H1 (cell line): ENCODE measurements around the gene PGM2. TPM values are rescaled to one million over a fixed set of nuclear protein-coding genes. Genes with fewer than 3 reads are reported as not detected.
A peak's percentile ranks its signal among the peaks of the same experiment; 100 is the strongest.

Experiments used
- BRCA1 ChIP-seq: IDR thresholded peaks from 2 replicates; pipeline ENCODE4 v1.6.1; 2012; ENCODE audit warnings: low read depth, low read length, improper control_type of control experiment
- CBX8 ChIP-seq: fragments of 300-800, 300-1000 bp; sonication (generic); IDR thresholded peaks from 2 replicates; pipeline ENCODE4 v1.7.1; 2016; ENCODE audit warnings: low read depth, low read length, borderline replicate concordance
- KDM4A ChIP-seq: IDR thresholded peaks from one replicate; pipeline ENCODE4 v1.7.1; 2012; ENCODE audit warnings: low read depth, mild to moderate bottlenecking, moderate library complexity, low read length, inconsistent platforms; ENCODE audit not compliant: severe bottlenecking
- NRF1 ChIP-seq: IDR thresholded peaks from 2 replicates; pipeline ENCODE4 v1.6.1; 2011; ENCODE audit warnings: mild to moderate bottlenecking, low read depth, low read length, improper control_type of control experiment
- POLR2AphosphoS5 ChIP-seq: IDR thresholded peaks from 2 replicates; pipeline ENCODE4 v1.6.1; 2011; ENCODE audit warnings: low read depth, low read length
- RAD21 ChIP-seq, 2 experiments: IDR thresholded peaks in 1 of 2; conservative IDR thresholded peaks in 1 of 2; 2 replicates each; pipeline ENCODE4 v1.6.1; 2011; ENCODE audit warnings: low read depth in 2 of 2, low read length in 2 of 2, improper control_type of control experiment in 1 of 2, inconsistent platforms in 1 of 2, mild to moderate bottlenecking in 1 of 2, moderate library complexity in 1 of 2
- RFX5 ChIP-seq: IDR thresholded peaks from 2 replicates; pipeline ENCODE4 v1.6.1; 2011; ENCODE audit warnings: low read depth, low read length, improper control_type of control experiment, borderline replicate concordance
- RXRA ChIP-seq: IDR thresholded peaks from 2 replicates; pipeline ENCODE4 v1.6.1; 2011; ENCODE audit warnings: low read depth, mild to moderate bottlenecking, low read length, moderate library complexity; ENCODE audit not compliant: insufficient read depth
- SAP30 ChIP-seq: fragments of 300-600 bp; sonication (generic); IDR thresholded peaks from 2 replicates; pipeline ENCODE4 v1.7.1; 2012; ENCODE audit warnings: low read length, moderate library complexity, mild to moderate bottlenecking, inconsistent platforms; ENCODE audit not compliant: insufficient read depth, insufficient replicate concordance
- SIN3A ChIP-seq, 2 experiments: IDR thresholded peaks in 1 of 2; conservative IDR thresholded peaks in 1 of 2; 2 replicates each; pipeline ENCODE4 v1.6.1; 2011 to 2012; ENCODE audit warnings: low read length in 2 of 2, improper control_type of control experiment in 1 of 2, low read depth in 1 of 2, mild to moderate bottlenecking in 1 of 2
- SIX5 ChIP-seq: IDR thresholded peaks from 2 replicates; pipeline ENCODE4 v1.6.1; 2011; ENCODE audit warnings: mild to moderate bottlenecking, low read depth, low read length
- SP1 ChIP-seq: IDR thresholded peaks from 2 replicates; pipeline ENCODE4 v1.6.1; 2011; ENCODE audit warnings: low read depth, low read length
- SP2 ChIP-seq: IDR thresholded peaks from 2 replicates; pipeline ENCODE4 v1.6.1; 2012; ENCODE audit warnings: mild to moderate bottlenecking, low read length, inconsistent platforms
- TAF1 ChIP-seq: IDR thresholded peaks from 2 replicates; pipeline ENCODE4 v1.6.1; 2011; ENCODE audit warnings: mild to moderate bottlenecking, low read depth, low read length
- TBP ChIP-seq: IDR thresholded peaks from 2 replicates; pipeline ENCODE4 v1.6.1; 2011; ENCODE audit warnings: low read depth, low read length, improper control_type of control experiment
- YY1 ChIP-seq: IDR thresholded peaks from 2 replicates; pipeline ENCODE4 v1.6.1; 2011; ENCODE audit warnings: low read depth, mild to moderate bottlenecking, low read length
- ZNF274 ChIP-seq: IDR thresholded peaks from 2 replicates; pipeline ENCODE4 v1.7.0; 2012; ENCODE audit warnings: low read length, borderline replicate concordance; ENCODE audit errors: extremely low read depth
- polyA plus RNA-seq, 7 experiments: library from polyadenylated mRNA; depleted of rRNA in 3 of 7; stranded (reverse) in 5 of 7; unstranded in 2 of 7; fragments of >200 nt in 5 of 7; fragments of 200-250 nt in 2 of 7; gene quantifications; 1 replicate in 5 of 7; 2 replicates in 1 of 7; 4 replicates in 1 of 7; pipeline versions ENCODE4 v1.2.1 to v1.2.3, GENCODE V29; 2011 to 2013; ENCODE audit warnings: missing spikeins in 2 of 7, mixed read lengths in 2 of 7
- total RNA-seq: library from RNA; stranded (reverse); fragmentation: NEBNext Ultra II Directional; extraction: Animal tissue kit (Norgen Biotek cat#: 25700); gene quantifications from 2 replicates; pipeline ENCODE4 v1.2.1, GENCODE V29; 2021

Gene PGM2
- total and polyA plus RNA-seq, 2 of the 8 experiments (the other 6 are each of a cell fraction or from before 2014, with no cell fraction given): 7.7 to 38.0 TPM

GRCh38 chr4:37826295-37827029 lies at the start of gene PGM2 (continued):
- no peak for TF ChIP-seq ZNF274
- TF ChIP-seq SAP30: peak; percentile 42
- TF ChIP-seq RFX5: no peak
- peak; percentile 71 for TF ChIP-seq YY1
- TF ChIP-seq RXRA: no peak
- no peak for TF ChIP-seq RAD21 (IDR thresholded peaks at IDR 0.05 in 1 of 2, conservative IDR thresholded peaks at IDR 0.05 in 1 of 2; ENCODE audit: low read depth in 2 of 2, low read length in 2 of 2)
- no peak for TF ChIP-seq SP2
- TF ChIP-seq BRCA1: no peak
- no peak for TF ChIP-seq CBX8
- TF ChIP-seq KDM4A: peak; percentile 97
- TF ChIP-seq TBP: peak; percentile 82
- no peak for TF ChIP-seq SIX5
- peak; percentile 82 for TF ChIP-seq TAF1
- TF ChIP-seq SIN3A (conservative IDR thresholded peaks at IDR 0.05 in 1 of 2, IDR thresholded peaks at IDR 0.05 in 1 of 2; ENCODE audit: low read depth in 1 of 2, low read length in 2 of 2): peak in 1 of 2 experiments; percentile 25; a peak in 2 of 4 replicates
- TF ChIP-seq SP1: no peak
- TF ChIP-seq POLR2AphosphoS5: peak; percentile 85
- no peak for TF ChIP-seq NRF1
